Brain microvascular endothelial cell (primary cell): ENCODE results near the gene CCDC81.
A peak's percentile ranks its signal among the peaks of the same experiment; 100 is the strongest.

Source experiments
- DNase-seq: peaks from one replicate; pipeline ENCODE4 v3.0.0-alpha.2; 2020
- H3K27ac ChIP-seq: fragments of 250-450 bp; sonication (Bioruptor Pico); 2 replicates; pipeline ENCODE4 v1.5.1; 2020; ENCODE audit warnings: mild to moderate bottlenecking, moderate library complexity
- H3K27me3 ChIP-seq: fragments of 250-450 bp; sonication (Bioruptor Pico); replicated peaks from 2 replicates; pipeline ENCODE4 v1.5.1; 2020; ENCODE audit warnings: mild to moderate bottlenecking
- H3K36me3 ChIP-seq: fragments of 250-450 bp; sonication (Bioruptor Pico); replicated peaks from 2 replicates; pipeline ENCODE4 v1.5.1; 2020; ENCODE audit warnings: mild to moderate bottlenecking
- H3K4me3 ChIP-seq: 2 replicates; pipeline ENCODE4 v1.5.1; 2011; ENCODE audit warnings: low read depth, mild to moderate bottlenecking, control low read depth, low read length, moderate library complexity
- in situ Hi-C: cut with HindIII; loops from 2 replicates; pipeline ENCODE4 v1.10.0; 2017; ENCODE audit warnings: low sequenced_read_pairs, low pct_ligation_motif_present
- TF ChIP-seq, protein P1 (sequence below): IDR thresholded peaks from 2 replicates; pipeline ENCODE4 v1.5.1; 2011; ENCODE audit warnings: low read depth, mild to moderate bottlenecking, moderate library complexity, low read length, control low read depth, inconsistent platforms; ENCODE audit errors: missing control alignments

The CCDC81 gene

DNA sequence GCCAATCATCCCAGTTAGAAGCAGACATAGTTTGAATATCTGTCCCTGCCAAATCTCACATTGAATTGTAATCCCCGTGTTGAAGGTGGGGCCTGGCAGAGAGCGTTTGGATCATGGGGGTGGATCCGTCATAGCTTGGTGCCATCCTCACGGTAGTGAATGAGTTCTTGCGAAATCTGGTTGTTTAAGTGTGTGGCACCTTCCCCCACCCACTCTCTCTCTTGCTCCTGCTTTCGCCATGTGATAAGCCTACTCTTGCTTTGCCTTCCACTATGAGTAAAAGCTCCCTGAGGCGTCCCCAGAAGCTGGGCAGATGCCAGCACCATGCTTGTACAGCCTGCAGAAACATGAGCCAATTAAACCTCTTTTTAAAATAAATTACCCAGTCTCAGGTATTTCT lies 5.0 kb upstream of the CCDC81 start:
- H3K4me3 ChIP-seq: no peak overlapping the region
- H3K27me3 ChIP-seq: no peaks in the 10 kb centered on the region
- no peak for DNase-seq
- in situ Hi-C loops: no loop called here
- TF ChIP-seq, protein P1, sequence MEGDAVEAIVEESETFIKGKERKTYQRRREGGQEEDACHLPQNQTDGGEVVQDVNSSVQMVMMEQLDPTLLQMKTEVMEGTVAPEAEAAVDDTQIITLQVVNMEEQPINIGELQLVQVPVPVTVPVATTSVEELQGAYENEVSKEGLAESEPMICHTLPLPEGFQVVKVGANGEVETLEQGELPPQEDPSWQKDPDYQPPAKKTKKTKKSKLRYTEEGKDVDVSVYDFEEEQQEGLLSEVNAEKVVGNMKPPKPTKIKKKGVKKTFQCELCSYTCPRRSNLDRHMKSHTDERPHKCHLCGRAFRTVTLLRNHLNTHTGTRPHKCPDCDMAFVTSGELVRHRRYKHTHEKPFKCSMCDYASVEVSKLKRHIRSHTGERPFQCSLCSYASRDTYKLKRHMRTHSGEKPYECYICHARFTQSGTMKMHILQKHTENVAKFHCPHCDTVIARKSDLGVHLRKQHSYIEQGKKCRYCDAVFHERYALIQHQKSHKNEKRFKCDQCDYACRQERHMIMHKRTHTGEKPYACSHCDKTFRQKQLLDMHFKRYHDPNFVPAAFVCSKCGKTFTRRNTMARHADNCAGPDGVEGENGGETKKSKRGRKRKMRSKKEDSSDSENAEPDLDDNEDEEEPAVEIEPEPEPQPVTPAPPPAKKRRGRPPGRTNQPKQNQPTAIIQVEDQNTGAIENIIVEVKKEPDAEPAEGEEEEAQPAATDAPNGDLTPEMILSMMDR: no peak
- H3K36me3 ChIP-seq: no peaks in the 10 kb centered on the region
- no peak overlapping the region for H3K27ac ChIP-seq

DNA sequence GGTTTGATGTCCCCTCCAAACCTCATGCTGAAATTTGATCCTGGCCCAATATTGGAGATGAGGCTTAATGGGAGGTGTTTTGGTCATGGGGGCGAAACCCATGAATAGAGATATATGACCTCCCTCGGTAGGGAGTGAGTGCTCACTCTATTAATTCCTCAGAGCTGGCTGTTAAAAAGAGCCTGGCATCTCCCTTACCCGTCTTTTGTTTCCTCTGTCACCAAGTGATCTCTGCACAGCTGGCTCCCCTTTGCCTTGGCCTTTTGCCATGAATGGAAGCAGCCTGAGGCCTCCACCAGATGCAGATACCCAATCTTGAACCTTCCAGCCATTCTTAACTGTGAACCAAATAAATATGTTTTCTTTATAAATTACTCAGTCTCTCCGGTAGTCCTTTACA lies 4.5 kb upstream of the CCDC81 start:
- no peaks in the 10 kb centered on the region for H3K27me3 ChIP-seq
- no peak overlapping the region for H3K27ac ChIP-seq
- DNase-seq: no peak
- H3K36me3 ChIP-seq: no peaks in the 10 kb centered on the region
- H3K4me3 ChIP-seq: no peak overlapping the region
- in situ Hi-C loops: no loop called here
- TF ChIP-seq, protein P1: no peak

DNA sequence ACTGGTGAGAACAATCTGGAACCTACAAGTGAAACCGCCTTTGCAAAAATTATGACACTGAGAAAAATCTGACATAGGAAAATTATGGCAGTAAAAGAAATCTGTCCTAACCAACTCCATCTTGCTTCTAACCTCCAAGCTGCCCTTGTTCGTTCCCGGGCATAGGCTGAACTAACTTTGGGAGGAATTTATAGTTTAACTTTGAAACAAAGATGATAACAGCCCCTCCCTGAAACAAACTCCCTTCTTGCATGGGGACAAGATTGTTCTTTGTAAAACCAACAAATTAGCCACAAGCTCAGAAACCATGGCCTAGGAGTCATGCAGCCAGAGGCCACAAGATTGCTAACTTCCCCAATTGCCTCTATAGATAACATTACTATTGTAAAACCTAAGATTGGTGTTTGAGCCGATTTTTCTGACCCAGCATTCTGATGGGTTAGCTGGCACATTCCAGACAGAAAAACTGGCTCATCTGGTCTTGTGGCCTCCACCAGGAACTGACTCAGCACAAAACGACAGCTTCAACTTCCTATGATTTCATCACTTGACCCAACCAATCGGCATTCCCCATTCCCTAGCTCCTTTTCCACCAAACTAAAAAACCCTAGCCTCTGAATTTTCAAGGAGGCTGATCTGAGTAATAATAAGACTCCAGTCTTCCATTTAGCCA lies 3.6 kb upstream of the CCDC81 start:
- Histone ChIP-seq H3K27ac (peak overlapping the region; percentile 45), H3K36me3 (no peaks in the 10 kb centered on the region), H3K4me3 (no peak overlapping the region), H3K27me3 (no peaks in the 10 kb centered on the region)
- peak; percentile 76 for DNase-seq
- in situ Hi-C loops: no loop called here
- TF ChIP-seq, protein P1: no peak

DNA sequence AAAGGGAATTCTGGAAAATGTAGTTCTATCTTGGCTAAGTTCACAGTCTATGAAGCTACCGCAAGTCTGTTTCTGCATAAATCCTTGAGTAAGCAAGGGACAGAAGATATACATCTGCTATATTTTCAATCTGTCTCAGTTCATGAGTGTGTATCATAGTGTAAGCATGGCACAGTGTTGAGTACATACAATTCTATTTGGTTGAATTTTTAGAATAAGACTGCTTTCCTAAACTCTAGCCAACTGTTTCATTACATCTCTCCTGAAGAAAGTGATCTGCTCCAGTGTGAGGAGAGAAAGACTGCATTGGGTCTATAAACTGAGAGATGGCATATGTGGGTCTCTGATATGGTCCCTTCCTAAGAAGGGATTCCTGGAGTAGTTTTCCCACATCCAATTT lies 2.6 kb upstream of the CCDC81 start:
- Histone ChIP-seq H3K27ac (no peak overlapping the region), H3K27me3 (no peaks in the 10 kb centered on the region), H3K4me3 (no peak overlapping the region), H3K36me3 (no peaks in the 10 kb centered on the region)
- DNase-seq: no peak
- in situ Hi-C loops: no loop called here
- TF ChIP-seq, protein P1: no peak

DNA sequence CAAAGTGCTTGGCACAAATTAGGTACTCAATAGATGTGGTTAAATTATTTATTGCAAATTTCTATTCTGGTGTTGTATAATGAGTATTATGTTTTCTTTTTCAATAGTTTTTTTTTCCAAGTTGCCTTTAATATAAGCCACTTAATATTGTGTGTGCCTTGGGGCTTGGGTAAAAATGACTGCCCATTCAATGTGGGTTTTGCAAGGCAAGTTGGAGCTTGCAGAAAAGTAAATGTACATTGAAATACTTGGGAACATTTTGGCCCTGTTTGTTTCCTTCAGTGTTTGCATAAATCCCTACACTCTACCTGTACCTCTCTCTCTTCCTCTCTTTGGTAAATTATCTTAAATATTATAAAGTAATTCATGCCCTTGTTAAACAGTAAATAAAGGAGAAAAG lies 2.1 kb upstream of the CCDC81 start:
- H3K27ac ChIP-seq: no peak overlapping the region
- no peak for DNase-seq
- in situ Hi-C loops: no loop called here
- H3K4me3 ChIP-seq: no peak overlapping the region
- TF ChIP-seq, protein P1: no peak
- H3K27me3 ChIP-seq: no peaks in the 10 kb centered on the region
- H3K36me3 ChIP-seq: no peaks in the 10 kb centered on the region

DNA sequence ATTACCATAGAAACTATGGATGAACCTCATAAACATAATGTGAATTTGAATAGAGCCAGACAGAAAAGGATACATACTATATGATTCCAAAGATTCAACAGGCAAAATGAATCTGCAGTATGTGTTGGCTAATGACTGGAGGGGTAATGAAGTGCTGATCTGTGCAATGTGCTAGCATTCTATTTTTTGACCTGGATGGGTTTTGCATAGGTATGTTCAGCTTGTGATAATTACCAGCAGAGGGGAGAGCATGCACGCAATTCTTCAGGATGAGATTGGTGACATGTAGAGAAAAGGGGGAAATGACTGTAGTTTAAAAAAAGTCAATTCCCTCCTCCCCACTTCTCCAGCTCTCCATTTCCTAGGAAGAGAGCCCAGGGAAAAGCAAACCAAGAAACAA lies 618 bp upstream of the CCDC81 start:
- Histone ChIP-seq H3K36me3 (no peaks in the 10 kb centered on the region), H3K27me3 (no peaks in the 10 kb centered on the region), H3K27ac (no peak overlapping the region), H3K4me3 (peak overlapping the region; percentile 48)
- TF ChIP-seq, protein P1: no peak
- in situ Hi-C loops: no loop called here
- DNase-seq: no peak
